ENCODE data around the gene GPR35.

Gene GPR35

DNA sequence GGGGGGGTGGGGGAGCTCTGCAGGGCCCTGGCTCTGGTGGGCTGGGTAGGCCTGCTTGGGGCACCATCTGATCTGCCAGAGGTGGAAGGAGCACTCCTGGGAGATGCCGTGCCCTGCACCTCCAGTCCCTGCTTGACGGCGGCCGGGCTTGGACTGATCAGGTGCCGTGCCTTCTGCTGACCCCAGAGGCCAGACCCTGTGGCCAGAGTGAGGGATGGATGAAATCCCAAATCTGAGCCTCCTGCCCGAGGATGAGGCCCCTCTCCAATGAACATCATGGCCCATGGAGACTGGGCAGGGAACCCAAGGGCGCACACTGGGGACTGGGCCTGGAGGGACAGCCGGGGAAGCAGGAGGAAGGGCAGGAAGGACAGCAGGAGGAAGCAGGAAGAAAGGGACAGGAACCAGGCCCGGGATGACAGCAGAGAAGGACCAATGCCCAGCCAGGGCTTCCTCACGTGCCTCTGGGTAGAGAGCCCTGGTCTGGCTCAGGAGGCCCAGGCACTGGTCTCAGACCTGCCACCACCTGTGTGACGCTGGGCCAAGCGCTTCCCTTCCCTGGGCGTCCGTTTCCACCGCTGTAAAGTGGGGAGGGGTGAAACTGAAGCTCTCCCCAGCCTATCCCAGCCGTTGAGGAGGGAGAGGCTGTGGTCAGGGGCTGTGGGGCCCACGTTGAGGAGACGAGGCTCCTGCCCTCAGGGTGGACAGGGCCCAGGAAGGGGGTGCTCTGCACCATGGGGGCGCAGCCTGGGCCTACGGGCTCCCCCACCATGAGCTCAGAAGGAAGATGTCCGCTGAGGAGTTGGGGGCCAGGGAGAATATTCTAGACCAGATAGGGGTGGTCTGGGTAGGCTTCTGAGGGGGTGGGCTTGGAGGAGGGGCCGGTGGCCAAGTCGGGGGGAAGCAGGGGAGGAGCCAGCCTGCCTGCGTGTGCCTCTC lies 1.0 kb upstream of the GPR35 start:
- DNase-seq (ENCODE audit: low read depth), result no peak

DNA sequence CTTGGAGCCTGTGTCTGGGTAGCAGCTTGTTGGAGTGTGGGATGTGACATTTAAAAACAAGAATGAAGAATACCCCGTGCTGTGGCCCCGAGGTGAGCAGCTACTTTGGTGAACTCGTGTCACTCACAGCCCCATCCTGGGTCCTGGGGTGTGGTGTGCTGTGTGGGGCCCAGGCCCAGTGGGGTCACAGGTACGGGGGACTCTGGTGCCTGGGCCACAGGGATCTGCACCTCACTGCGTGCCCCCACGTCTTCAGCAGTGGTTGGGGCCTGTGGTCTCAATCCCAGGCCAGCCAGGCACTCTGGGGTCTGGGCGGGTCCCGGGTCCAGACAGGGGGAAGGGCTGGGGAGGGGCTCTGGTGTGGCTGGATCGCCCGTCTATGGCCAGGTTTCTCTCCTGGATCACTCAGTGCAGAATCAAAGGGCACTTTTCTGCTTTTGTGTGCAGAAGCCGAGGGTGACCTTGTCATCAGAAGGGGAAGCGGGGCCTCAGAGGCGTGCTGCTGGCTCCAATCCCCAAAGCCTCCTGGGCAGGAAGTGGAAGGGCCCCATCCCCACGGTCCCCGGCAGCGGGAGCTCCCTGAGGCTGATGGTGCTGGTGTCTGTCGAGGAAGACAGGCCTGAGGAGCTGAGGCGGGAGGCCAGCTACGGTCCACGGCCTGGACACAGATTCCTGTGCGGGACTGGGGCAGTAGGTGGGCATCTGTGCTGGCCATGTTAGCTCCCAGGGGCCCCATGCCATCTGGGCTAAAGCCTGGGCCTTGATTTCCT lies 1.4 kb downstream of the GPR35 start:
- DNase-seq (ENCODE audit: low read depth), result no peak

GRCh38 chr2:240627736-240628506 lies 2.6 kb downstream of the GPR35 start:
- no peak for DNase-seq (ENCODE audit: low read depth)

DNA sequence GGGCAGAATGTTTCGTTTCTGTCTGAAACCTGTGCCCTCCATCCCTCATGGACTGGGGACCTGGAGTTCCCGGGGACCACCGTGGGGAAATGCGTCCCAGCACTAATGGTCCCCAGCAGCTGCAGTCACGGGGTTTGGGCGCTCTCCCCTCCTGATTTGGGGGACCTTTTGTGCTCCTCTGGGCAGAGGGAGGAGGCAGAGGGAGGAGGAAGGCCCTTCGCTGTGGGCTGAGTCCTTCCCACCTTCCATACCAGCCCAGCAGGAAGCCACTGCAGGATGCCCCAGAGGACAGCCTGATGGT lies 3.2 kb downstream of the GPR35 start:
- no peak for DNase-seq (ENCODE audit: low read depth)

- DNase-seq (ENCODE audit: low read depth), result no peak
Observed at GRCh38 chr2:240628808-240629618, 3.7 kb downstream of the GPR35 start.

- DNase-seq (ENCODE audit: low read depth), result no peak
Observed at GRCh38 chr2:240629619-240629967, 4.3 kb downstream of the GPR35 start.

DNA sequence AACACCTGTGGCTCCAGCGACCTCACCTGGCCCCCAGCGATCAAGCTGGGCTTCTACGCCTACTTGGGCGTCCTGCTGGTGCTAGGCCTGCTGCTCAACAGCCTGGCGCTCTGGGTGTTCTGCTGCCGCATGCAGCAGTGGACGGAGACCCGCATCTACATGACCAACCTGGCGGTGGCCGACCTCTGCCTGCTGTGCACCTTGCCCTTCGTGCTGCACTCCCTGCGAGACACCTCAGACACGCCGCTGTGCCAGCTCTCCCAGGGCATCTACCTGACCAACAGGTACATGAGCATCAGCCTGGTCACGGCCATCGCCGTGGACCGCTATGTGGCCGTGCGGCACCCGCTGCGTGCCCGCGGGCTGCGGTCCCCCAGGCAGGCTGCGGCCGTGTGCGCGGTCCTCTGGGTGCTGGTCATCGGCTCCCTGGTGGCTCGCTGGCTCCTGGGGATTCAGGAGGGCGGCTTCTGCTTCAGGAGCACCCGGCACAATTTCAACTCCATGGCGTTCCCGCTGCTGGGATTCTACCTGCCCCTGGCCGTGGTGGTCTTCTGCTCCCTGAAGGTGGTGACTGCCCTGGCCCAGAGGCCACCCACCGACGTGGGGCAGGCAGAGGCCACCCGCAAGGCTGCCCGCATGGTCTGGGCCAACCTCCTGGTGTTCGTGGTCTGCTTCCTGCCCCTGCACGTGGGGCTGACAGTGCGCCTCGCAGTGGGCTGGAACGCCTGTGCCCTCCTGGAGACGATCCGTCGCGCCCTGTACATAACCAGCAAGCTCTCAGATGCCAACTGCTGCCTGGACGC lies 4.9 kb downstream of the GPR35 start:
- no peak for DNase-seq (ENCODE audit: low read depth)

DNA sequence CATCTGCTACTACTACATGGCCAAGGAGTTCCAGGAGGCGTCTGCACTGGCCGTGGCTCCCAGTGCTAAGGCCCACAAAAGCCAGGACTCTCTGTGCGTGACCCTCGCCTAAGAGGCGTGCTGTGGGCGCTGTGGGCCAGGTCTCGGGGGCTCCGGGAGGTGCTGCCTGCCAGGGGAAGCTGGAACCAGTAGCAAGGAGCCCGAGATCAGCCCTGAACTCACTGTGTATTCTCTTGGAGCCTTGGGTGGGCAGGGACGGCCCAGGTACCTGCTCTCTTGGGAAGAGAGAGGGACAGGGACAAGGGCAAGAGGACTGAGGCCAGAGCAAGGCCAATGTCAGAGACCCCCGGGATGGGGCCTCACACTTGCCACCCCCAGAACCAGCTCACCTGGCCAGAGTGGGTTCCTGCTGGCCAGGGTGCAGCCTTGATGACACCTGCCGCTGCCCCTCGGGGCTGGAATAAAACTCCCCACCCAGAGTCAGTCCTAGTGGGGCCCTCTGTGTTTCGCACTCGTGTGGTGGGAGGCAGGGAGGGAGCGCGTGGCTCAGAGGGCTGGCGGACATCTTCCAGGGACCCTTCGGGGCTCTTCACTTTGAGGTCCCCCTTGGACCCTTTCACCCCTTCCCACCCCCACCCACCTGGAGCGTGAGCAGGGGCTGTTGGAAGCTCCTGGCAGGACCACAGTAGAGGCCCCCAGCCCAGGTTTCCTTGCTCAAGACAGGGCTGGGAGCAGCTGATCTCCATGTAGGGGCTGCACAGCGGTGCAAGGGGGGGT lies 5.7 kb downstream of the GPR35 start:
- no peak for DNase-seq (ENCODE audit: low read depth)

DNA sequence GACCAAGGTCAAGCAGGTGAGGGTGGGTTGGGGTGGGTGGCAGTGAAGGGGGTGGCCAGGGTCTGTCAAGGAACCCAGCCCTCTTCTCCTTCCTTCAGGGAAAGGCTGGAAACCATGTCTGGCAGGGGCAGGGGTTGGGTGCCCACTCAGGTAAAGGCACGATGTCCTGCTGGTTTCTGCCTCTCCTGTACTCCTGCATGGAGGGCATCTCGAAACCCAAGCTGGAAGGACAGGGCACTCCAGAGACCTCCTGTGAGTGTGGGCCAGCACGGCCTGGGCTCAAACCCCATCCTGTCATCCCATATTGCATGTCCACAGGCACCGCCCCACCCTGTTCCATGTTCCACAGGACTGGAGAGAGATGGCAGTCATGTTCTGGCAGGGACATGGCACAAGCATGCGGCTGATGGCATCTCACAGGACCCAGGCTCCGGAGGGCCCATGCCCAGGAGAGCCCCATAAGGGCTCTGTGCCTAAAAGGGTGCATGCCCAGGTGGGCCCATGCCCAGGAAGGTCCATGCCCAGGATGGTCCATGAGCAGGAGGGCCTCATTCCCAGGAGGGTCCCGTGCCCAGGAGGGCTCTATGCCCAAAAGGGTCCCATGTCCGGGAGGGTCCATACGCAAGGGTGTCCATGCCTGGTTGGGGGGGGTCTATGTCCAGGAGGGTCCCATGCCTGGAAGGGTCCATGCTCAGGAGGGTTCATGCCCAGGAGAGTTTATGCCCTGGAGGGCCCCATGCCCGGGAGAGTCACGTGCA lies 6.4 kb downstream of the GPR35 start:
- DNase-seq (ENCODE audit: low read depth), result no peak

GRCh38 chr2:240632306-240632721 lies 7.0 kb downstream of the GPR35 start:
- no peak for DNase-seq (ENCODE audit: low read depth)

- DNase-seq (ENCODE audit: low read depth), result no peak
Observed at GRCh38 chr2:240635121-240635997, 10.1 kb downstream of the GPR35 start.

- no peak for DNase-seq (ENCODE audit: low read depth)
Observed at GRCh38 chr2:240635998-240636547, 10.8 kb downstream of the GPR35 start.

- no peak for DNase-seq (ENCODE audit: low read depth)
Observed at GRCh38 chr2:240636563-240637115, 11.4 kb downstream of the GPR35 start.

DNA sequence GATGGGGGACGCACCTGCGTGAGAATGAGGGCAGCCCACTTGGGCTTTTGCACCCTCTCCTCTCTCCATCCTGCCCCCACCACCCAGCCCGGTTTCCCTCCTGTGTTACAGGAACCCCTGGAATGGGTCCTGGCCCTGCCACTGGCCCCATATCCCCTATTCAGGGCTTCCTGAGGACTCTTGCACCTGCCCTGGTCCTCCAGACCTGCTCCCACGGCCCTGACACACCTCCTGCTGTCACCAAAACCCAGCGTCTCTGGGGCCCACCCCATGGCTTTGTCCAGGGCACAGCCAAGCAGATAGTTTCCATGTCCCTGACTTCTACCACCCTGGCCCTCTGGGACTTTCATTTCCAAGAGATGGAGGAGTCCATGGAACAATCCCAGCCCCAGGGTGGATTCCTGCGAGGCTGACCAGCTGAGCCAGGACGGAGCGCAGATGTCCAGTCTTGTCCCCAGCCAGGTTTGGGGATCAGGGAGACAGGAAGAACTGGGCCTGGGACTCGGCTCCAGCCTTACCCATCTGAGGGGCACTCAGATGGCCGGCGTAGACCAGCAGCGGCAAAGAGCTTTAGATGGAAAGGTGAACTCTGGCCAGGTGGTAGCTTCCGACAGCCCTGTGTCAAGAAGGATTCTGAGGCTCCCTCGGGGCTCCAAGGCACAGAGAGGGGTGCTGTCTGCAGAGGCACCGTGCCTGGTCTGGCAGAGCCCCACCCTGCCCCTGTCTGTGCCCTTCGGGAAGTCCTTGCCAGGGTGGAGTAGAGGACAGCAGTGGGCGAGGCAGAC lies 12.0 kb downstream of the GPR35 start:
- DNase-seq (ENCODE audit: low read depth), result no peak

GRCh38 chr2:240637901-240638345 lies 12.6 kb downstream of the GPR35 start:
- DNase-seq (ENCODE audit: low read depth), result no peak

- no peak for DNase-seq (ENCODE audit: low read depth)
Observed at GRCh38 chr2:240638512-240639160, 13.4 kb downstream of the GPR35 start.
